ENCODE data around the gene FBXO38.

The FBXO38 gene

DNA sequence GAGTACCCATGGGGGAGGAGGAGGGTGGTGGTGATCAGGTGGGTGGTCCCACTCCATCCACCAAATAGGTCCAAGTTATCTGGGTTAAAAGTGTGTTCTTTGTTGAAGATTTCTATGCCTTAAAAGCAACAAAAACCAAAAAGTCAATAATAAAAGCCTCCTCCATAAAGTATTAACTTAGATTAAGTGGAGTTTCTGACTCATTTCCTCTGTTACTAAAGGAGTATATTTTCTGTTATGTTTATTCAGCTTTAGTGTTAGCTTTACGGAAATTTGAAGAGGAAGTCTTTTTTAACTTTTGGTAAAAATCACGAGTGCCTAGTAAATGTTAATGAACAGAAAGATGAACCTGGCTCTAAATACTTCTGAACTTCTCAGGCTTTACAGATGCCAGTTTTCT is 17.8 kb downstream of the FBXO38 start:
- H3K4me3 ChIP-seq (ENCODE audit: control insufficient read depth, low read depth, low read length) = no peak overlapping the region
- peak; percentile 27 for DNase-seq (ENCODE audit: low read depth)
- TF ChIP-seq, protein P1, sequence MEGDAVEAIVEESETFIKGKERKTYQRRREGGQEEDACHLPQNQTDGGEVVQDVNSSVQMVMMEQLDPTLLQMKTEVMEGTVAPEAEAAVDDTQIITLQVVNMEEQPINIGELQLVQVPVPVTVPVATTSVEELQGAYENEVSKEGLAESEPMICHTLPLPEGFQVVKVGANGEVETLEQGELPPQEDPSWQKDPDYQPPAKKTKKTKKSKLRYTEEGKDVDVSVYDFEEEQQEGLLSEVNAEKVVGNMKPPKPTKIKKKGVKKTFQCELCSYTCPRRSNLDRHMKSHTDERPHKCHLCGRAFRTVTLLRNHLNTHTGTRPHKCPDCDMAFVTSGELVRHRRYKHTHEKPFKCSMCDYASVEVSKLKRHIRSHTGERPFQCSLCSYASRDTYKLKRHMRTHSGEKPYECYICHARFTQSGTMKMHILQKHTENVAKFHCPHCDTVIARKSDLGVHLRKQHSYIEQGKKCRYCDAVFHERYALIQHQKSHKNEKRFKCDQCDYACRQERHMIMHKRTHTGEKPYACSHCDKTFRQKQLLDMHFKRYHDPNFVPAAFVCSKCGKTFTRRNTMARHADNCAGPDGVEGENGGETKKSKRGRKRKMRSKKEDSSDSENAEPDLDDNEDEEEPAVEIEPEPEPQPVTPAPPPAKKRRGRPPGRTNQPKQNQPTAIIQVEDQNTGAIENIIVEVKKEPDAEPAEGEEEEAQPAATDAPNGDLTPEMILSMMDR (conservative IDR thresholded peaks at IDR 0.05; ENCODE audit: control insufficient read depth, insufficient read depth, low read depth, low read length) = no peak

DNA sequence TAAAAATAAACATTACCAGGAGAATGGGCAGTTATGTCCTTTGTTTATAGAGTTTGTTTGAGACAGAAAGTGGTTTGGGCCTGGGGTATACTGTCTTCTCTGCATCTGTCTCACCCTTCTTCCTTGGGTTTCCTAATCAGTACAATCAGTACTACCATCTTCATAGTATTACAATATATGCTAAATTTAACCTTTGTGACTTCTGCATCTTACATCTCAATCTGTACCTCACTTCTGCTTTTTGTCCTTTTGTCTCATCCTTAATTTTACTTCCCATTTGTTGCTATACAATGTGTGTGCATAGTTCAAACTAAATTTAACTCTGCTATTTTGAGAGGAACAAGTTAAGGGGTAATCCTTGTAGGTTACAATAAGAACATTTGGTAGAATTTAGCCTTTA is 19.6 kb downstream of the FBXO38 start:
- H3K4me3 ChIP-seq (ENCODE audit: control insufficient read depth, low read depth, low read length) = no peak overlapping the region
- TF ChIP-seq, protein P1 (conservative IDR thresholded peaks at IDR 0.05; ENCODE audit: control insufficient read depth, insufficient read depth, low read depth, low read length) = no peak
- no peak for DNase-seq (ENCODE audit: low read depth)

DNA sequence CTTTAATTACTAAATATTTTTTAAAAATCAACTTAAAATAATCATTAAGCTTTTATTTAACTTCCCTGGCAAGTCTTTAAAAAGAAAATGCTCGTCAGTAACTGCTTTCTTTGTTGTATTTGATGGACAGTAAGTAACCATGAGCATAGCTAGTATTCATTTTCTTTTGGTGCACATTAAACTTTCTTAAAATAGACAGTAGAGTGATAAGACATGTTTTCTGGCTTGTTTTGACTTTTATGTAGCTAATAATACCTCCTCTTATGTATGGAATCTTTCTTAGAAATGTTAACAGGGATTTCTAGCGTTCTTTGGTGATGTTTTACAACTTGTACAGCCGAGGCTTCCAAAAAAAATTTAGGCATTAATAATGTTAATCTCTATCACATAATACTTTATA is 22.6 kb downstream of the FBXO38 start:
- DNase-seq (ENCODE audit: low read depth) = no peak
- TF ChIP-seq, protein P1 (conservative IDR thresholded peaks at IDR 0.05; ENCODE audit: control insufficient read depth, insufficient read depth, low read depth, low read length) = no peak
- H3K4me3 ChIP-seq (ENCODE audit: control insufficient read depth, low read depth, low read length) = no peak overlapping the region

DNA sequence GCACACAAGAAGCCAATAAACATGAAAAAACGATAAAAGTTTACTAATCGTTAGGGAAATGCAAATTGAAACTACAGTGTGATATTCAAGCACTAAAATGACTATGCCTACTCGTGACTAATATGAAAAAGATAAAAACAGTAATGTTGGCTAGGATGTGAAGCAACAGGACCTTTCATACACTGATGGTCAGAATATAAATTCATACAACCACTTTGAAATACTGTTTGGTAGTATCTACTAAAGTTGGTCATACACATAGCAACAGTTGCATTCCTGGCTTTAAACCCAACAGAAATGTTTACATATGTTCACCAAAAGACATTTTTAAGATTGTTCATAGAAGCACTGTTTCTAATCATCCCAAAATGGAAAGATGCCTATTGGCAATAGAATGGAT is 24.3 kb downstream of the FBXO38 start:
- no peak for DNase-seq (ENCODE audit: low read depth)
- TF ChIP-seq, protein P1 (conservative IDR thresholded peaks at IDR 0.05; ENCODE audit: control insufficient read depth, insufficient read depth, low read depth, low read length) = no peak
- no peak overlapping the region for H3K4me3 ChIP-seq (ENCODE audit: control insufficient read depth, low read depth, low read length)

DNA sequence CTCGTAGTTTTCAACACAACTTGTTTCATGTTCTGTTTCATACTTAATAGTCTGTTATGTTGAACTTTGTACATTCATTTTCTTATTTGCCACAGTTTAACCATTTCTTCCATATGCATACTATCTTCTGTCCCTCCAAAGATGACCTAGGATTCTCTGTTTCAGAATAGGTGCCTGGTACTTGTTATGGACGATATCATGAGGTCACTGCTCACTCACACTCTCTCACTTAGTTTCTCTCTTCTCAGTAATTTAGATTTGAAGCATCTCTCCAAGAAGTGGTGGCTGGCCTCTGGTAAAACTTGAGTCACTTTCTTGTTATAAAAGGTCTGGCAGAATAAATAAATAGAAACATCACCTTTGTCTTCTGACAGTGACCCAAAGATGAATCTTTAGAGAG is 28.4 kb downstream of the FBXO38 start:
- DNase-seq (ENCODE audit: low read depth) = no peak
- TF ChIP-seq, protein P1 (conservative IDR thresholded peaks at IDR 0.05; ENCODE audit: control insufficient read depth, insufficient read depth, low read depth, low read length) = no peak
- no peak overlapping the region for H3K4me3 ChIP-seq (ENCODE audit: control insufficient read depth, low read depth, low read length)

DNA sequence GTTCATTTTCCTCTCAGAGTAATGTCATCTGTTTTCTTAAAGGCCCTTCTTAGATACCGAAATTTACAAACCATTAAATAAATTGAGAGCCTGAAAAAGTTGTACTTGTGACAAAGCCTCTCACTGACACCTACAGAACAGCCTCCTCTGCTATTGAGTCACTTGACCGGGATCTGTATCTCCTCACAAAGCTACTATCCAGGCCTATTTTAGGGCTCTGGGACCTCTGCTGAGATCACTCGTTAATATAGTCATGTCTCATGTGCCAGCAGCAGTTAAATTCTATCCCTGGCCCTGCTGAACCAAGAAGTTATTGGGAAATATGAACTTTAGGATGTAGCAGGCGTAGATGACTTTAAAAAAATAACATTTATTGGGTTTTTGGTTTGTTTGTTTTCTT is 31.1 kb downstream of the FBXO38 start:
- no peak overlapping the region for H3K4me3 ChIP-seq (ENCODE audit: control insufficient read depth, low read depth, low read length)
- TF ChIP-seq, protein P1 (conservative IDR thresholded peaks at IDR 0.05; ENCODE audit: control insufficient read depth, insufficient read depth, low read depth, low read length) = no peak
- DNase-seq (ENCODE audit: low read depth) = no peak

DNA sequence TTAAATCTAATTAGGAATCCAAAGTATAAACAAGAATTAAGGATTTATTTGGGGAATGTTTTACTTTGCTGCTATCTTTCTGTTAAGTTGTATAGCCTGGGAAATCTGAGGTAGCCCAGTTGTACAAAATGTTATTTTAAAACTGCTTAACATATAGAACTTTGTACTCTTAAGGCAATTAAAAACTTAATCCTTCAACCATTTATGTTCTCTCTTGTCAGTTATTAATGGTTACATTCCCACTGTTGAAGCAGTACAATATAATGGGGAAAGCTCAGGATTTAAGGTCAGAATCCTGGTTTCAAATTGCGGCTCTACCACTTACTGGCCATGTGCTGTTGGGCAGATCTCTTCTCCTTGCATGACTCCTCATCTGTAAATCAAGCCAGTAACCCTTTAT is 32.7 kb downstream of the FBXO38 start:
- DNase-seq (ENCODE audit: low read depth) = no peak
- TF ChIP-seq, protein P1 (conservative IDR thresholded peaks at IDR 0.05; ENCODE audit: control insufficient read depth, insufficient read depth, low read depth, low read length) = no peak
- H3K4me3 ChIP-seq (ENCODE audit: control insufficient read depth, low read depth, low read length) = no peak overlapping the region

Measured in fibroblast of mammary gland (primary cell).